ENCODE results near the gene PRRC2B. TPM values are rescaled to one million over a fixed set of nuclear protein-coding genes. Genes with fewer than 3 reads are reported as not detected.

The PRRC2B gene
- total and polyA plus RNA-seq, 2 experiments from 2014 or later, result 45.0 to 193 TPM

GRCh38 chr9:131516100-131516499 is 122.2 kb downstream of the PRRC2B start:
- no peaks in the 10 kb centered on the region for H3K4me1 Mint-ChIP-seq
- no peak overlapping the region for H3K4me3 Mint-ChIP-seq
- H4K20me1 ChIP-seq (replicated peaks; ENCODE audit: insufficient read depth), result no peaks in the 10 kb centered on the region
- H3K4me1 ChIP-seq (ENCODE audit: insufficient read depth), result no peaks in the 10 kb centered on the region
- ATAC-seq (no peak), DNase-seq (ENCODE audit: low spot score) (no peak)
- H3K36me3 Mint-ChIP-seq (ENCODE audit: low read depth), result peaks cover 52% of the 10 kb centered on the region
- H2AFZ ChIP-seq, result no peak overlapping the region
- no peak overlapping the region for H3K4me2 ChIP-seq
- no peaks in the 10 kb centered on the region for H3K9me2 ChIP-seq (ENCODE audit: insufficient read depth)
- no peak overlapping the region for H3K27ac Mint-ChIP-seq
- peaks cover 8% of the 10 kb centered on the region for H3K36me3 ChIP-seq (ENCODE audit: insufficient read depth)
- no peaks in the 10 kb centered on the region for H3K9me3 Mint-ChIP-seq
- H3K27ac ChIP-seq (ENCODE audit: low read depth), result no peak overlapping the region
- no peaks in the 10 kb centered on the region for H3K79me2 ChIP-seq (replicated peaks; ENCODE audit: insufficient read depth)
- H3K27me3 Mint-ChIP-seq (ENCODE audit: insufficient read depth, low read depth, poor library complexity), result peaks cover 11% of the 10 kb centered on the region
- no peaks in the 10 kb centered on the region for H3K27me3 ChIP-seq (ENCODE audit: insufficient read depth)
- peaks cover 9% of the 10 kb centered on the region for H3F3A ChIP-seq (replicated peaks; ENCODE audit: low read depth)
- H3K4me3 ChIP-seq, result no peak overlapping the region
- TF ChIP-seq POLR2AphosphoS5 (IDR thresholded peaks at IDR 0.05; ENCODE audit: low read depth) (no peak), CREB1 (CRISPR knock-in tag; IDR thresholded peaks at IDR 0.05; ENCODE audit: low read depth) (no peak), ZNF114 (CRISPR knock-in tag; IDR thresholded peaks at IDR 0.05) (no peak), STAT1 (IDR thresholded peaks at IDR 0.05; ENCODE audit: unreplicated experiment) (no peak), JUNB (IDR thresholded peaks at IDR 0.05; ENCODE audit: unreplicated experiment) (no peak), EZH2 (IDR thresholded peaks at IDR 0.05; ENCODE audit: low read depth, unreplicated experiment) (no peak), ETS1 (IDR thresholded peaks at IDR 0.05) (no peak), ZNF462 (CRISPR knock-in tag; IDR thresholded peaks at IDR 0.05) (no peak), REST (IDR thresholded peaks at IDR 0.05; ENCODE audit: unreplicated experiment) (no peak), ZNF331 (CRISPR knock-in tag; IDR thresholded peaks at IDR 0.05; ENCODE audit: low read depth) (no peak), CTCF (conservative IDR thresholded peaks at IDR 0.05; ENCODE audit: low read depth in 2 of 2) (no peak), EZH2phosphoT487 (IDR thresholded peaks at IDR 0.05; ENCODE audit: unreplicated experiment) (no peak), NANOG (IDR thresholded peaks at IDR 0.05; ENCODE audit: borderline replicate concordance) (no peak)
